Inflammatory macrophage treated with lipopolysaccharide for 1 hour (primary cell): ENCODE data around the gene NCOA6.
A peak's percentile ranks its signal among the peaks of the same experiment; 100 is the strongest.
"Not testable (repeated sequence)": the region's sequence is repeated elsewhere in the genome, so short reads cannot be mapped to it uniquely, and the experiment has no call there.

ENCODE experiments used
- DNase-seq, 2 donors: peaks; one replicate each; pipeline ENCODE4 v3.0.0-alpha.2; 2020 to 2022

Gene NCOA6

GRCh38 chr20:34824806-34825529 lies 483 bp downstream of the NCOA6 start:
- DNase-seq: peak; percentile 52 to 54

DNA sequence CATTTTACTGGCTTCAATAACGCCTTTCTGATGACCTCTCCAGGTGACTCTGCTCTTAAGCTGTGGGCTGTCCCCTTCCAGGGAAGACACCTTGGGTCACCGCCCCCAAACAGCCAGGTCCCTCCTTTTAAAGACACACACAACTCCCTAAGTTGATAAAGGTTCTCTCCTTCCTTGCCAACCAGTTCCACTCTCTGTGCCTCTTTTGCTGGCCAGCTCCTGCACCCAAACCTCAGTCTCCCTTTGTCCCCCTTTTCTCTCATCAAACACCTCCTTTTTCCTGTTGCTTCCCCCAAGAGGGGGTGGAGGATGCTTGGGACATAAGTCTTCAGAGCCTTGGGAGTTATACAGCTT lies 1.0 kb downstream of the NCOA6 start:
- DNase-seq: peak; percentile 42 to 69

- no peak for DNase-seq
These were observed 1.4 kb downstream of the NCOA6 start for GRCh38 chr20:34824026-34824425.

DNA sequence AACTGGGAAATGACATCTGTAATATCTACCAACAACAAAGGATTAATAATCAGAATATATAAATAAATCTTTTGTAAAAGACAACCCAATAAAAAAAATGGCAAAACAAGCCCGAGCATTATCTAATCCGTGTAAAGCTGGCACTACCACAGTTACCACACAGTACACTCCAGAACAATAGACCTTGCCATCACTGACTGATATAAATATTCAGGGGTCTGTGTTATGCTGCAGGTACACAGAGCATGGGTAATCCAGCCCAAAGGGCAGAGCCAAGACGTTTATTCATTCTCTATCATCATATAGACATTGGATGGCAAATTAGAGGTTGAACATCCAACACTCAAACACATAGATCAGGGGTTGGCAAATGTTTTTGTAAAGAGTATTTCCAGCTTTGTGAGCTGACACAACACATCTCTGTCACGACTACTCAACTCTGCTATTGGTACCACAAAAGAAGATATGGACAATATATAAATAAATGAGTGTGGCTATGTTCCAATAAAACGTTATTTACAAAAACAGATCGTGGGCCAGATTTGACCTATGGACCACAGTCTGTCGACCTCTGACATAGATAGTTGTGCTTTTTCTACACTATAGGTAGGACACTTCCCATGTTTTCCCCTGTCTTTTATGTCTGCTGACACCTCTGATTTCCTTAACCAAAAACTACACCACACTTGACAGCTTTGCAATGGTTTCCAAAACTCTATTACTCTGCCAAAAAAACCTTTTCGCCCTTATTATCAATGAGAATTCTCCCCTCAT lies 4.5 kb downstream of the NCOA6 start:
- DNase-seq: no peak

GRCh38 chr20:34817801-34818200 lies 7.7 kb downstream of the NCOA6 start:
- DNase-seq: no peak

GRCh38 chr20:34817072-34817471 lies 8.4 kb downstream of the NCOA6 start:
- no peak for DNase-seq

GRCh38 chr20:34815636-34816035 lies 9.8 kb downstream of the NCOA6 start:
- no peak for DNase-seq

DNA sequence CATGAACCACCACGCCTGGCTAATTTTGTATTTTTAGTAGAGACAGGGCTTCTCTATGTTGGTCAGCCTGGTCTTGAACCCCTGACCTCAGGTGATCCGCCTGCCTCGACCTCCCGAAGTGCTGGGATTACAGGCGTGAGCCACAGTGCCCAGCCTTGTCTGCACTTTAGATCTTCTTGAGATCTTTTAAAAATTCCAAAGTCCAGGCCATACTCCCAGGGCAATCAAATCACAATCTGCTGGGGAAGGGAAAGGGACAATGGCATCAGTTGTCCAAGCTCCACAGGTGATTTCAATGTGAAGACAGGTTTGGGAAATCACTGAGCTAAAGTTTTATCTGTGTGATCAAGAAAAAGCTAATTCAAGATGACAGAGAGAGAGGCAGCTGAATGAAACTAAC lies 16.9 kb downstream of the NCOA6 start:
- DNase-seq: no peak

GRCh38 chr20:34807944-34808465 lies 17.4 kb downstream of the NCOA6 start:
- not testable (repeated sequence) for DNase-seq

DNA sequence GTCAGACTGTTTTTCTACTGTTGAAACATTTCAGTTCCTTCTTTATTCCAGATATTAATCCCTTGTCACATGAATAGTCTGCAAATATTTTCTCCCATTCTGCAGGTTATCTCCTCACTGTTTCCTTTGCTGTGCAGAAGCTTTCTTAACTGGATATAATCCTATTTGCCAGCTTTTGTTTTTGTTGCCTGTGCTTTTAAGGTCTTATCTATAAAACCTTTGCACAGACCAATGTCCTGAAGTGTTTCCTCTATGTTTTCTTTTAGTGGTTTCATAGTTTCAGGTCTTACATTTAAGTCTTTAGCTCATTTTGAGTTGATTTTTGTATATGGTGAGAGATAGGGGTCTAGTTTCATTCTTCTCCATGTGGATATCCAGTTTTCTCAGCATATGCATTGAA lies 19.2 kb downstream of the NCOA6 start:
- no peak for DNase-seq

DNA sequence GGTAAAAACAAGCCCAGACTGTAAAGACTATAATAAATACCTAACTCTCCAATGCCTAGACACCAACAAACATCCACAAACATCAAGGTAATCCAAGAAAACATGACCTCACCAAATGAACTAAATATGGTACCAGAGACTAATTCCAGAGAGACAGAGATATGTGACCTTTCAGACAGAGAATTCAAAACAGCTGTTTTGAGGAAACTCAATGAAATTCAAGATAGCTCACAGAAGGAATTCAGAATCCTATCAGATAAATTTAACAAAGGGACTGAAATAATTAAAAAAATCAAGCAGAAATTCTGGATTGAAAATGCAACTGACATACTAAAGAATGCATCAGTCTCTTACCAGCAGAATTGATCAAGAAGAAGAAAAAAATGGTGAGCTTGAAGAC lies 26.6 kb downstream of the NCOA6 start:
- no peak for DNase-seq

GRCh38 chr20:34798328-34798727 lies 27.1 kb downstream of the NCOA6 start:
- DNase-seq: no peak

- DNase-seq: no peak
These were observed 28.1 kb downstream of the NCOA6 start for GRCh38 chr20:34797012-34797995.

DNA sequence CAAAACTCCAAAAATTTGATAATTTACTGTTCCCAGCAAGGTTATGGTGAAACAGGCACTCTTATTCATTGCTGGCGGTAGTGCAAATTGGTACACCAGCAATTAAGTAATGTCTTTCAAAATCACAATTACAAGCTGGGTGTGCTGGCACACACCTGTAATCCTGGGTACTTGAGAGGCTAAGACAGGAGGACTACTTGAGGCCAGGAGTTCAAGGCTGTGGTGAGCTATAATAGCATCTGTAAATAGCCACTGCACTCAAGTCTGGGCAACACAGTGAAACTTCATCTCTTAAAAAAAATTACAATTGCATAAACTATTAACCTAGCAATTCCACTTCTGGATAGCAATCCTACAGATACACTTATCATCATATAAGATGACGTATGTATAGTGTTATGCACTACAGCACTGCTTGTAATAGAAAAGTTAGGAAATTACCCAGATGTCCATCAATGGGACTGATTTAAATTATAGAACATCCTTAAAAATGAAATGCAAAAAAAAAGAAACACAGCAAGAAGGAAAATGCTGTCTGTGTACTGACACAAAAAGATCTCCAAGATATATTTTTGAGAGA lies 31.4 kb downstream of the NCOA6 start:
- DNase-seq: no peak

DNA sequence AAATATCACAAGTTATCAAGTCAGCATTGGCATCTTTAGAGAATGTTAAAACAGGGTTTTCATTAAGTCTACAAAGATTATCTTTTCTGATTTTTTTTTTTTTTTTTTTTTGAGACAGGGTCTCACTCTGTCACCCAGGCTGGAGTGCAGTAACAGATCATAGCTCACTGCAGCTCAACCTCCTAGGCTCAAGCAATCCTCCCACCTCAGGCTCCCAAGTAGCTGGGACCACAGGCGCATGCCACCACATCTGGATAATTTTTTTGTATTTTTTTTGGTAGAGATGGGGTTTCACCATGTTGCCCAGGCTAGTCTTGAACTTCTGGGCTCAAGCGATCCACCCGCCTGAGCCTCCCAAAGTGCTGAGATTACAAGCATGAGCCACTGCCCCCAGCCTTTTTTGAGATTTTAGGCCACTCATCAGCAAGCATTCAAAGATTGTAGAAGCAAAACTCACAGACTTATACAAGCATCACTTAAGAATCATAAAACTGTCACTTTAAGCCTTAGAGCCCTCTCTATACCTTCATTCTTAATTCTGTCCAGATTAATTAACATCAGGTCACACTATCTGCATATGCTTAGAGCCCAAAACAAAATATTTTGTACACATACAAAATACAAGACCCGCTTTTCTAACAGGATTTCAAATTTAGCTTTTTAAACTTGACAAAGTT lies 32.6 kb downstream of the NCOA6 start:
- no peak for DNase-seq

GRCh38 chr20:34791289-34792020 lies 34.0 kb downstream of the NCOA6 start:
- peak; percentile 63 to 74 for DNase-seq

GRCh38 chr20:34781220-34781619 lies 44.2 kb downstream of the NCOA6 start:
- DNase-seq: no peak

DNA sequence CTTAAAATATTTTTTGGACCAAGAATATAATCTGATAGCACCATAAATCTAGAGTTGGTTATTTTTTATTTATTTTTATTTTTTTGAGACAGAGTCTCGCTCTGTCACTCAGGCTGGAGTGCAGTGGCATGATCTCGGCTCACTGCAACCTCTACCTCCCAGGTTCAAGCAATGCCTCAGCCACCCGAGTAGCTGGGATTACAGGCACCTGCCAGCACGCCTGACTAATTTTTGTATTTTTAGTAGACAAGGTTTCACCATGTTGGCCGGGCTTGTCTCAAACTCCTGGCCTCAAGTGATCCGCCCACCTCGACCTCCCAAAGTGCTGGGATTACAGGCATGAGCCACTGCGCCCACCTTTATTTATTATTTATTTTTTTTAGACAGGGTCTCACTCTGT lies 45.2 kb downstream of the NCOA6 start:
- DNase-seq: not testable (repeated sequence)

- DNase-seq: no peak
These were observed 49.3 kb downstream of the NCOA6 start for GRCh38 chr20:34776177-34776576.

GRCh38 chr20:34774886-34775285 lies 50.6 kb downstream of the NCOA6 start:
- DNase-seq: no peak

DNA sequence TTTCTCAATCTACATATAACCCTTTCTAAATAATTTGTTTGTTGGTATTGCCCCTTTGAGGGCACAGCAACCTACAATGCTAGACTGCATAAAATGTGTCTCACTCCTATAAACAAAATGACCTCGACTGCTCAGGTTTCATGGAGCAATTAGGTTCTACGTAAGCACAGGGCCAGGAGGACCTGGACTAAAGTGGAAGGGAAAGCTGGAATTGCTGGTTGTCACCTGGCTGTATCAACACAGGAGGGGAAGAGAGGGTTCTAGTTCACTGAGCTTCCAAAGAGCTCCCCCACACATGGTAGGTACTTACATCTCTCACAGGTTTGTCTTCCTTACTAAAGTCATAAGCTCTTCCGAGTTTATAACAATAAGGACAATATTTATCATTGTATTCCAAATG lies 51.0 kb downstream of the NCOA6 start:
- DNase-seq: no peak
